K562 (cell line): ENCODE measurements around the gene CD52. TPM values are rescaled to one million over a fixed set of nuclear protein-coding genes. Genes with fewer than 3 reads are reported as not detected.

Experiments used
- CEBPG ChIP-seq, 3 experiments: fragments of 200-800 bp in 1 of 3; sonication (Bioruptor generic) in 1 of 3; sonication (generic) in 1 of 3; formaldehyde crosslinking in 1 of 3; IDR thresholded peaks in 2 of 3; conservative IDR thresholded peaks in 1 of 3; 2 replicates each; pipeline versions ENCODE4 v1.6.1 to v1.8.0; 2016 to 2022; ENCODE audit warnings: missing compliant biosample characterization in 2 of 3, missing genetic modification characterization in 2 of 3, mild to moderate bottlenecking in 1 of 3, missing genetic modification reagents in 1 of 3
- CREBBP ChIP-seq: IDR thresholded peaks from one replicate; pipeline ENCODE4 v1.6.1; 2012; ENCODE audit warnings: low read depth, mild to moderate bottlenecking, control low read depth, inconsistent platforms, low read length
- EP300 ChIP-seq: IDR thresholded peaks from 2 replicates; pipeline ENCODE4 v1.6.1; 2012; ENCODE audit warnings: low read length, improper control_type of control experiment
- FOXP1 ChIP-seq: sonication (generic); formaldehyde crosslinking; IDR thresholded peaks from 2 replicates; pipeline ENCODE4 v1.8.0; 2022; ENCODE audit warnings: mild to moderate bottlenecking, missing genetic modification reagents
- PHB2 ChIP-seq: fragments of 450-650 bp; IDR thresholded peaks from 2 replicates; pipeline ENCODE4 v1.6.1; 2017; ENCODE audit warnings: low read depth
- RBM22 ChIP-seq: fragments of 200-400 bp; formaldehyde crosslinking; IDR thresholded peaks from 2 replicates; pipeline ENCODE4 v1.6.1; 2018; ENCODE audit warnings: low read length, low read depth; ENCODE audit not compliant: poor library complexity, severe bottlenecking
- SAFB ChIP-seq: fragments of 200-400 bp; formaldehyde crosslinking; IDR thresholded peaks from 2 replicates; pipeline ENCODE4 v1.6.1; 2017; ENCODE audit warnings: low read depth, low read length, borderline replicate concordance
- ZKSCAN3 ChIP-seq: fragments of 250-450 bp; sonication (Bioruptor Pico); IDR thresholded peaks from 2 replicates; pipeline ENCODE4 v1.4.0; 2020
- ZNF134 ChIP-seq: fragments of 250-450 bp; sonication (Bioruptor Pico); conservative IDR thresholded peaks from 2 replicates; pipeline ENCODE4 v1.4.0; 2020
- ZNF263 ChIP-seq: sonication (generic); formaldehyde crosslinking; IDR thresholded peaks from 2 replicates; pipeline ENCODE4 v1.8.0; 2022; ENCODE audit warnings: mild to moderate bottlenecking, missing genetic modification reagents, borderline replicate concordance
- ZNF586 ChIP-seq: fragments of 450-650 bp; formaldehyde crosslinking; conservative IDR thresholded peaks from 2 replicates; pipeline ENCODE4 v1.4.0; 2020; ENCODE audit warnings: mild to moderate bottlenecking, moderate library complexity
- polyA plus RNA-seq, 8 experiments: library from polyadenylated mRNA; depleted of rRNA in 4 of 8; stranded (reverse) in 5 of 8; unstranded in 3 of 8; fragments of >200 nt; fragmentation: Nextera tagmentation in 2 of 8; fragmentation: Illumina TruSeq in 1 of 8; extraction: Ambion mirVana in 2 of 8; extraction: Trizol in 1 of 8; gene quantifications; 2 replicates each; pipeline versions ENCODE4 v1.2.1 to v1.2.3, GENCODE V29; 2011 to 2014; ENCODE audit warnings: inconsistent platforms in 1 of 8, missing spikeins in 1 of 8
- total RNA-seq, 7 experiments: library from RNA; depleted of rRNA in 6 of 7; stranded (reverse); fragments of >200 nt in 6 of 7; fragmentation: Illumina TruSeq in 2 of 7; extraction: Trizol in 2 of 7; gene quantifications; 2 replicates each; pipeline versions ENCODE4 v1.2.1 to v1.2.3, GENCODE V29; 2011 to 2021; ENCODE audit warnings: low replicate concordance in 1 of 7
- TF ChIP-seq, protein P1 (sequence below): fragments of 450-650 bp; IDR thresholded peaks from 2 replicates; pipeline ENCODE4 v1.6.1; 2017; ENCODE audit warnings: antibody characterized with exemption, mild to moderate bottlenecking
- TF ChIP-seq, protein P2 (sequence below): fragments of 200-800 bp; sonication (Bioruptor generic); IDR thresholded peaks from 2 replicates; pipeline ENCODE4 v1.6.1; 2016; ENCODE audit warnings: missing genetic modification characterization, missing compliant biosample characterization
- TF ChIP-seq, protein P3 (sequence below): sonication (generic); formaldehyde crosslinking; IDR thresholded peaks from 2 replicates; pipeline ENCODE4 v1.8.1; 2023; ENCODE audit warnings: mild to moderate bottlenecking, missing genetic modification reagents

The CD52 gene
- total and polyA plus RNA-seq, 9 of the 15 experiments (the other 6 are each of a cell fraction or from before 2014, with no cell fraction given), result 34.9 to 488 (median 173) TPM

DNA sequence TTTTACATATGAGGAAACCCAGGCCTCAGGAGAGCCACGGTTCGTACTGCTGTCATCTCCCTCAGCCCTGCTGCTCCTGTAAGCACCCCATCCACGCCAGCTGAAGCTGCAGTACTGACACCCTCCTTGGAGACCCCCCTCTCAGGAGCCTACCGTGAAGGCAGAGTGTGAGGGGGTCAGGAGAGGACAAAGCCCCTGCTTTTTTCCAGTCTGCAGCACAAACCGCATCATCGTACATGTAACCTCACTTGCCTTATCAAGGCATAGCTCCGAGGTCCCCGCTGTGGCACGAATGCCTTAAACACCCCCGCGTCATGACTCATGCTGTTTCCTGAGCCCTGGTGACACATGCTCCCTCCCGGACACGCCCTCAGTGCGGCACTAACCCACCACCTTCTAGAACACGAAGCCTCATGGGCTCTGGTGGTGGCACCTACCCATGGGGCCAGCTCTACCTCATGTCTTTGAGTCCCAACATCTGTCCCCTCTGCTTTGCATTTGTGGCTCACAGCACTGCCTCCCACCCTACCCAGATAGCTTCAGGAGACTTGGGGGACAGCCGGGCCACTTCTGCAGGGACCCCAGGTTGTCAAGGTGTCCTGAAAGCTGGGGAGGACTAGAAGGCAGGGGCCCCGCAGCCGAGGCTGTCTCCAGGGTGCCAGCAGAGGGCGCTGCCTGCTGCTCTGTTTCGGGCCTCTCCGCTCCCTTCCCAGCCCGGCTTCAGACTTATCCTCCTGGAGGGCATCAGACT lies 33.0 kb upstream of the CD52 start (continued):
- TF ChIP-seq ZNF263 (CRISPR knock-in tag) (peak; percentile 68), PHB2 (no peak), ZNF134 (CRISPR knock-in tag) (0 out of 2 replicates have a peak, but pooled peaks have one; percentile 2), SAFB (no peak), ZNF586 (CRISPR knock-in tag) (no peak), FOXP1 (CRISPR knock-in tag) (peak; percentile 97), RBM22 (no peak), CREBBP (no peak), EP300 (peak; percentile 91), ZKSCAN3 (CRISPR knock-in tag) (no peak), CEBPG (CRISPR knock-in tag; IDR thresholded peaks at IDR 0.05) (no peak), CEBPG (tag; conservative IDR thresholded peaks at IDR 0.05 in 1 of 2, IDR thresholded peaks at IDR 0.05 in 1 of 2) (peak; percentile 24 to 75; a peak in 3 of 4 replicates)
- TF ChIP-seq, protein P1, sequence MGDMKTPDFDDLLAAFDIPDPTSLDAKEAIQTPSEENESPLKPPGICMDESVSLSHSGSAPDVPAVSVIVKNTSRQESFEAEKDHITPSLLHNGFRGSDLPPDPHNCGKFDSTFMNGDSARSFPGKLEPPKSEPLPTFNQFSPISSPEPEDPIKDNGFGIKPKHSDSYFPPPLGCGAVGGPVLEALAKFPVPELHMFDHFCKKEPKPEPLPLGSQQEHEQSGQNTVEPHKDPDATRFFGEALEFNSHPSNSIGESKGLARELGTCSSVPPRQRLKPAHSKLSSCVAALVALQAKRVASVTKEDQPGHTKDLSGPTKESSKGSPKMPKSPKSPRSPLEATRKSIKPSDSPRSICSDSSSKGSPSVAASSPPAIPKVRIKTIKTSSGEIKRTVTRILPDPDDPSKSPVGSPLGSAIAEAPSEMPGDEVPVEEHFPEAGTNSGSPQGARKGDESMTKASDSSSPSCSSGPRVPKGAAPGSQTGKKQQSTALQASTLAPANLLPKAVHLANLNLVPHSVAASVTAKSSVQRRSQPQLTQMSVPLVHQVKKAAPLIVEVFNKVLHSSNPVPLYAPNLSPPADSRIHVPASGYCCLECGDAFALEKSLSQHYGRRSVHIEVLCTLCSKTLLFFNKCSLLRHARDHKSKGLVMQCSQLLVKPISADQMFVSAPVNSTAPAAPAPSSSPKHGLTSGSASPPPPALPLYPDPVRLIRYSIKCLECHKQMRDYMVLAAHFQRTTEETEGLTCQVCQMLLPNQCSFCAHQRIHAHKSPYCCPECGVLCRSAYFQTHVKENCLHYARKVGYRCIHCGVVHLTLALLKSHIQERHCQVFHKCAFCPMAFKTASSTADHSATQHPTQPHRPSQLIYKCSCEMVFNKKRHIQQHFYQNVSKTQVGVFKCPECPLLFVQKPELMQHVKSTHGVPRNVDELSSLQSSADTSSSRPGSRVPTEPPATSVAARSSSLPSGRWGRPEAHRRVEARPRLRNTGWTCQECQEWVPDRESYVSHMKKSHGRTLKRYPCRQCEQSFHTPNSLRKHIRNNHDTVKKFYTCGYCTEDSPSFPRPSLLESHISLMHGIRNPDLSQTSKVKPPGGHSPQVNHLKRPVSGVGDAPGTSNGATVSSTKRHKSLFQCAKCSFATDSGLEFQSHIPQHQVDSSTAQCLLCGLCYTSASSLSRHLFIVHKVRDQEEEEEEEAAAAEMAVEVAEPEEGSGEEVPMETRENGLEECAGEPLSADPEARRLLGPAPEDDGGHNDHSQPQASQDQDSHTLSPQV, result peak; percentile 99
- TF ChIP-seq, protein P2, sequence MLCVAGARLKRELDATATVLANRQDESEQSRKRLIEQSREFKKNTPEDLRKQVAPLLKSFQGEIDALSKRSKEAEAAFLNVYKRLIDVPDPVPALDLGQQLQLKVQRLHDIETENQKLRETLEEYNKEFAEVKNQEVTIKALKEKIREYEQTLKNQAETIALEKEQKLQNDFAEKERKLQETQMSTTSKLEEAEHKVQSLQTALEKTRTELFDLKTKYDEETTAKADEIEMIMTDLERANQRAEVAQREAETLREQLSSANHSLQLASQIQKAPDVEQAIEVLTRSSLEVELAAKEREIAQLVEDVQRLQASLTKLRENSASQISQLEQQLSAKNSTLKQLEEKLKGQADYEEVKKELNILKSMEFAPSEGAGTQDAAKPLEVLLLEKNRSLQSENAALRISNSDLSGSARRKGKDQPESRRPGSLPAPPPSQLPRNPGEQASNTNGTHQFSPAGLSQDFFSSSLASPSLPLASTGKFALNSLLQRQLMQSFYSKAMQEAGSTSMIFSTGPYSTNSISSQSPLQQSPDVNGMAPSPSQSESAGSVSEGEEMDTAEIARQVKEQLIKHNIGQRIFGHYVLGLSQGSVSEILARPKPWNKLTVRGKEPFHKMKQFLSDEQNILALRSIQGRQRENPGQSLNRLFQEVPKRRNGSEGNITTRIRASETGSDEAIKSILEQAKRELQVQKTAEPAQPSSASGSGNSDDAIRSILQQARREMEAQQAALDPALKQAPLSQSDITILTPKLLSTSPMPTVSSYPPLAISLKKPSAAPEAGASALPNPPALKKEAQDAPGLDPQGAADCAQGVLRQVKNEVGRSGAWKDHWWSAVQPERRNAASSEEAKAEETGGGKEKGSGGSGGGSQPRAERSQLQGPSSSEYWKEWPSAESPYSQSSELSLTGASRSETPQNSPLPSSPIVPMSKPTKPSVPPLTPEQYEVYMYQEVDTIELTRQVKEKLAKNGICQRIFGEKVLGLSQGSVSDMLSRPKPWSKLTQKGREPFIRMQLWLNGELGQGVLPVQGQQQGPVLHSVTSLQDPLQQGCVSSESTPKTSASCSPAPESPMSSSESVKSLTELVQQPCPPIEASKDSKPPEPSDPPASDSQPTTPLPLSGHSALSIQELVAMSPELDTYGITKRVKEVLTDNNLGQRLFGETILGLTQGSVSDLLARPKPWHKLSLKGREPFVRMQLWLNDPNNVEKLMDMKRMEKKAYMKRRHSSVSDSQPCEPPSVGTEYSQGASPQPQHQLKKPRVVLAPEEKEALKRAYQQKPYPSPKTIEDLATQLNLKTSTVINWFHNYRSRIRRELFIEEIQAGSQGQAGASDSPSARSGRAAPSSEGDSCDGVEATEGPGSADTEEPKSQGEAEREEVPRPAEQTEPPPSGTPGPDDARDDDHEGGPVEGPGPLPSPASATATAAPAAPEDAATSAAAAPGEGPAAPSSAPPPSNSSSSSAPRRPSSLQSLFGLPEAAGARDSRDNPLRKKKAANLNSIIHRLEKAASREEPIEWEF (CRISPR knock-in tag), result no peak
- TF ChIP-seq, protein P3, sequence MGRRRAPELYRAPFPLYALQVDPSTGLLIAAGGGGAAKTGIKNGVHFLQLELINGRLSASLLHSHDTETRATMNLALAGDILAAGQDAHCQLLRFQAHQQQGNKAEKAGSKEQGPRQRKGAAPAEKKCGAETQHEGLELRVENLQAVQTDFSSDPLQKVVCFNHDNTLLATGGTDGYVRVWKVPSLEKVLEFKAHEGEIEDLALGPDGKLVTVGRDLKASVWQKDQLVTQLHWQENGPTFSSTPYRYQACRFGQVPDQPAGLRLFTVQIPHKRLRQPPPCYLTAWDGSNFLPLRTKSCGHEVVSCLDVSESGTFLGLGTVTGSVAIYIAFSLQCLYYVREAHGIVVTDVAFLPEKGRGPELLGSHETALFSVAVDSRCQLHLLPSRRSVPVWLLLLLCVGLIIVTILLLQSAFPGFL (CRISPR knock-in tag), result no peak
